RPMI7951 (cell line): Measurements from ENCODE around the gene NUP210. TPM values are rescaled to one million over a fixed set of nuclear protein-coding genes. Genes with fewer than 3 reads are reported as not detected.
"Not testable (repeated sequence)": the region's sequence is repeated elsewhere in the genome, so short reads cannot be mapped to it uniquely, and the experiment has no call there.

Experiments
- DNase-seq: peaks from one replicate; pipeline ENCODE4 v3.0.0-alpha.2; 2012; ENCODE audit warnings: low read depth
- total RNA-seq: library from RNA; depleted of rRNA; stranded (reverse); fragments of >200 nt; shearing (Covaris generic); gene quantifications from 2 replicates; pipeline ENCODE4 v1.2.3, GENCODE V29; 2014

NUP210 gene
- total RNA-seq, 1 experiment from 2014 or later: 0.24 TPM

DNA sequence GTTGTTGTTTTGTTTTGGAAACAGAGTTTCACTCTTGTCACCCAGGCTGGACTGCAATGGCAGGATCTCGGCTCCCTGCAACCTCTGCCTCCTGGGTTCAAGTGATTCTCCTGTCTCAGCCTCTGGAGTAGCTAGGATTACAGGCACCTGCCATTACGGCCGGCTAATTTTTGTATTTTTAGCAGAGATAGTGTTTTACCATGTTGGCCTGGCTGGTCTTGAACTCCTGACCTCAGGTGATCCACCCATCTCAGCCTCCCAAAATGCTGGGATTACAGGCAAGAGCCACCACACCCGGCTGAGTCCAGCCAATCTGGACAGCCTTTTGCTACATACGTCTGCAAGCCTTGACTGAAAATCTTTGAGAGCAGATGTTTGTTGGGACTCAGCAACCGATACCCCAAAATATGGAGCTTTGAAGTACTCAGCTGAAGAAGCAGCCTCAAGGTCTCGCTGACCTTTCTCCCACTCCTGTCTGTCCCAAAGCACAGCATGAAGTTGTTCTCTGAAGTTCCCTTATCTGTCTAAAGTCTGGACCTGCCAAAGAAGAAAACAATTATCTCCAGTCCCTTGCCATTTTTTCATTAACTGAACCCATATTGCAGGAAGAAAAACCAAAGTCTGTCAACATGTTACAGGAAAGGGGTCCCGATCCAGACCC is 9.6 kb upstream of the NUP210 start:
- DNase-seq: no peak

GRCh38 chr3:13428678-13429077 is 8.6 kb upstream of the NUP210 start:
- not testable (repeated sequence) for DNase-seq

GRCh38 chr3:13427662-13428603 is 7.8 kb upstream of the NUP210 start:
- DNase-seq: no peak

DNA sequence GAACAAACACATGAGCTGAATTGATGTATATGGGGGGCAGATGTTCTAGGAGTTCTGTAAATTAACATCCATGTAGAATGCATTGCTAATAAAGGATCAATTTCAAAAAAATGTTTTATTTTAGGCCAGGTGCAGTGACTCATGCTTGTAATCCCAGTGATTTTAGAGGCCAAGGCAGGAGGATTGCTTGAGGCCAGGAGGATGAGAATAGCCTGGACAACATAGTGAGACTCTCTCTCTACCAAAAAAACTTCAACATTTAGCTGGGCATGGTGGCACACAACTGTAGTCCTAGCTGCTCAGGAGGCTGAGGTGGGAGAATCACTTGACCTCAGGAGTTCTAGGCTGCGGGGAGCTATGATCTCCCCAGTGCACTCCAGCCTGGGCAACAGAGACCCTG is 6.5 kb upstream of the NUP210 start:
- no peak for DNase-seq

DNA sequence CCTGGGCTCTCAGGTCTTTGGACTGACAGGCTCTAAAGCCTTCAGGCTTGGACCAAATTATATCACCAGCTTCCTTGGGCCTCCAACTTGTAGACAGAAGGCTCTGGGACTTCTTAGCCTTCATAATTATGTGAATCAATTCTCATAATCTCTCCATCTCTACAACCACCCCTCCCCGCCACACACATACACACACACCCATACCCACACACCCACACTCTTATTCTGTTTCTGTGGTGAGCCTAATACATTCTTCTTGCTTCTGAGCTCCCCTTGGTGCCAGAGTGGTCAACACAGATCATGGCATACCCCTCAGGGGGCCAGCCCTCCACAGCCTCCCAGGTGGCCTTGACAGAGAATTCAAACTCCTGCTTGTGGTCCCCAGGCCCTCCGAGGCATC is 5.6 kb upstream of the NUP210 start:
- no peak for DNase-seq

DNA sequence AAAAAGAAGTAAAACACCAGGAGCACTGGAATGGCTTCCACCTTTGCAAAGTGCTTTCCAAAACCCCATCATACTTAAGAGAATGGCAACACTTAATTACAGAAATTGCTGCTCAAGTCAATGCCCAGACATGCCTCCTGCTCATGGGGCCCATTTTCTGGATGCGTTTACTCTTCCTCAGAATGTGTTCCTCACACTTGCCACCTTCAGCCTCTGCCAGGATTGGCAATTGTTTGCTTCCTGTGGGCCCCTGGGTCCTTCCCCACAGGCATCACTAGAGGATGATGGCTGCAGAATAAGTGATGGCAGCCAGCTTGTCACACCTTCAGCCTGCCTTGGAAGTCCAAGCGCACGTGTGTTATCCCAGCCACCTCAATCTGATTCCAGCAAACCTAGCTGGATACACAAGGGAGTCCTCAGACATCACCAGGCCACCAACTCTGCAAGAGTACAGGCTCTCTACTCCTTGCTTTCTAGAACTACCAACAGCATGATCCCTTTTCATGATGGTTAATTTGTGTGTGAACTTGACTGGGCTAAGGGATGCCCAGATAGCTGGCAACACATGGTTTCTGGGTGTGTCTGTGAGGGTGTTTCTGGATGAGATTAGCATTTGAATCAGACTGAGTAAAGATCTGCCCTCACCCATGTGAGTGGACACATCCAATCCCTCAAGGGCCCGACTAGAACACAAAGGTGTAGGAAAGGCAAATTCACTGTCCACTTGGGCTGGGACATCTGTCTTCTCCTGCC is 4.9 kb upstream of the NUP210 start:
- DNase-seq: no peak

DNA sequence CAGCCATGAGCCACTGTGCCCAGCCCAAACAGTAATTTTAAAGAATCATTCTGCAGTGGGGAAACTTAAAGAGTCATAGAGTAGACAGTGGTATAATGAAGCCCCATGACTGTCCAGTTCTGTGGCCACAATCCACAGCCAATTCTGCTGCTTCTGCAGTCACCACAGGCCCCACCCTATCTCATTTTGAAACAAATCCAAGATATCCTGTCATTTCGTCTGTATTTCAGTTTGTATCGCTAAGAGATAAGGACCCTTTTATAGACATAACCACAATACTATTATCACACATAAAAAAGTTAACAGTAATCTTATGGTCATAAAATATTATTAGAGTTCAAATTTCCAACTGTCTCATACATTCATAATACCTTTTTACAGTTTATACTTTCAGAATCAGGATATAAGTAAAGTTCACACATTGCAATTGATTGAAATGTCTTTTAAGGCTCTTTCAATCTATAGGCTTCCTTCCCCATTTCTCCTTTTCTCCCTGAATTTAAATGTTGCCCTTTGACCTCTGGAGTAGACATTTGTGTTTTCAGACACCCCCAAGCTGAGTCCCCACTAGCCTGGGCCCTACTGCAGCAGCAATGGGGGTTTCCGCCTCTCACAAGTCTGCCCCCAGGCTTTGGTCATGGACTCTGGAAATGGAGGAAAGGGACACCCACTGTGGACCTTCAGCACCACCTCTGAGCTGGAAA is 4.2 kb upstream of the NUP210 start:
- no peak for DNase-seq

DNA sequence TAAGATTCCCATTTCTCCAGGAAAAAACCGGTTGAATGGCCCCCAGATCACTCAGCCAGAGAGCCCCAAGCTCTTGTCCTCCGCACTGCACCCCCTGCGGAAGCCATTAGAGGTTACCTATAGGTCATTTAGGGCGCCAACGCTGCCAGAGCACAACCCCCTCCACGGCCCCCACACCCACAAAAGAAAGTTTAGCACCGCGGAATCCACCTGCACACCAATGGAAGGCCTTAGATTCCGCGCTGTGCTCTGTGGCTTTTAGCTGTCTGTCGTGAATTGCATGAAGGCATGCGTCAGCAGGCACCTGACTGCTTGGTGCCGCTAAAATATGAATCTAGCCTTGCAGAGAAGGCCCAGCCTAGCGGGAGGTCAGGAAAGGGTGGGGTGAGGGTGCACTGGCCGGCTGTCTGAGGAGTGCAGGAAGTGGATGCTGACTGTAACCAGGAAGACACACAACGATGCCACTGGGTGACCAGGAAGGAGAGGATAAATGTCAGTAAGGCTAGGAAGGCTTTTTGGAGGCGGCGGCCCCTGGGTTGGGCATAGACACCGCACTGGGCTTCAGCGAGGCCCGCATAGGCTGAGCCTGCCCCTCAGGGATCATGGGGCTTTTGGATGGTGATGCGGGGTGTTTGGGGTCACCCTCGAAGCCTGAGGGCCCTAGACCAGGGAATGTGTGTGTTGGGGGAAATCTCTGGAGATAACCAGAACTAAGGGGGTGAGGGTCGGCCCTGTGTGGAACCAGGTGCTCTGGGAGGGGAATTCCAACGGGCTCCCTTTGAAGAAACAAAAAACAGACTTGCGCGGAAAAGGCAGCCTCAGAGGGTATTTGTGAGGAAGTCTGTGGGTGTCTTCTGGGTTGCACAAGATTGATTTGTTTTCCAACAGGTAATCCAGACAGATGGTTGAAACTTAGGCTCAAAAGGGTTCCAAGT is 976 bp upstream of the NUP210 start:
- no peak for DNase-seq

GRCh38 chr3:13419505-13420044 is 547 bp downstream of the NUP210 start:
- DNase-seq: no peak

- DNase-seq: no peak
Observed at GRCh38 chr3:13417166-13417947, 2.8 kb downstream of the NUP210 start.

- DNase-seq: no peak
Observed at GRCh38 chr3:13415997-13416793, 3.9 kb downstream of the NUP210 start.

- no peak for DNase-seq
Observed at GRCh38 chr3:13415236-13415986, 4.7 kb downstream of the NUP210 start.

DNA sequence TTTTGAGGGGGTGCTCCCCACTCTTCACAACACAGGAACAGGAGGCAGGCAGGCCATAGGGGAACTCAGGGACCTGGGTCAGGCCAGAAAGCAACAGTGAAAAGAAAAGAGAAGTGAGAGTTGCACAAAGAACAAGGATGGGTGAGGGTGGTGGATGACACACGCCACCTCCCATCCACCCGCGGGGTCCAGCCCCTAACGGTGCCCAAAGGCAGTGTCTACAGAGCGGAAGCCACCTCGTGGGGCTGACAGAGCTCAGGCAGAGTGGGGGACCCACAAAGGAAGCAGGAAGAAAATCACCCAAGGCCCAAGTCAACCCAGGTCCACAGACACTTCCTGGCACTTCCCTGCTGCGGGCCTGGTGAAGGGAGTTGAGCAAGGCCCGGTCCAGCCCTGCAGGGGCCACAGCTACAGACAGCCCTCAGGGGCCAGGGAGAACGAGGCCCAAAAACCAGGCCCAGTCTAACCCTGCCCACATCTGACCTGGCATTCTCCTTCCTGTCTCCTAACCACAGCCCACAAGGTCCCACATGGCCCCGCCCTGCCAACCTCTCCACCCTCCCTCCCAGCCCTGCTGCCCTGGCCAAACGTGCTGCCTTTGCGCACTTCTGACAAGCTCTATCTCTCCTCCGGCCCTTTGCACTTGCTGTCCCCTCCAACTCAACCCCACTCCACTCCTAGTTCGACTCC is 5.9 kb downstream of the NUP210 start:
- DNase-seq: peak; percentile 6

DNA sequence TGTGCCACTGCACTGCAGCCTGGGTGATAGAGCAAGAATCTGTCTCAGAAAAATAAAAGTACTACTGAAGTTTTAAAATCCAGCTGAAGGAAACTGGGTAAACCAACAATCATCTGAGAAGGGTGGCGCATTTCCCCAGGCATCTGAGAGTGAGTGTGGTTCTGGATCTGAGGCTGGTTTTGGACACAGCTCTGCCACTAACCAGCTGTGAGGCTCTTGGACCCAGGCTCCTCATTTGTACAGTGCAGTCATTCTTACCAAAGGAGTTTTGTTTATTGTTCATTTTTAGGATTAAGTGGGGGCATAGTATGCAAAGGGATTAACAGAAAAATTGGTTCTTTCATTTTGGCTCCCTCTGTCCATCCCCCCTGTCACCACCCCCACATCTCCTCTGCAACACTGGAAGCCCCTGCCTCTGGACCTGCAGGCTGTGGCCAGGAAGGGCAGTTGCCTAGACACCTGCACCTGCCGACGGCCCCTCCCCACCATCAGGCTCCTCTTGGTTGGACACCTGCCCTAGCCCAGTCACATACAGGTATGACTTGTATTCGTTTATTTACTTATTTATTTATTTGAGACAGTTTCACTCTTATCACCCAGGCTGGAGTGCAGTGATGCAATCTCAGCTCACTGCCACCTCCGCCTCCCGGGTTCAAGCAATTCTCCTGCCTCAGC is 8.8 kb downstream of the NUP210 start:
- no peak for DNase-seq

GRCh38 chr3:13408890-13409289 is 11.2 kb downstream of the NUP210 start:
- DNase-seq: no peak

DNA sequence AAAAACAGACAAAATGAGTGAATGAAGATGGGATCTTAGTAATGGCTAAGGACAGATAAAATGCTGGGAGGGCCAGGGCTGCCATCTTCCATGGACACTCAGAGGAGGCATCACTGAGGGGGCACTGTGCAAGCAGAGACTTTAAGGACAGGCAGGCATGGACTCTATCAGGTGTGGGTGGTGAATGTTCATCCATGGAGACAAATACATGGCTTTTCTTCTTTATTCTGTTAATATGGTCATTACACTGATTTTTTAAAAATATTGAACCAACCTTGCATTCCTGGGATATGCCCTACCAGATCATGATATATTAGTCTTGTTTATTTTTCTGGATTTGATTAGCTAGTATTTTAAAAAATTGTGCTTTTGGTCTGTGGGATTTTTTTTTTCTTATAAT is 12.2 kb downstream of the NUP210 start:
- no peak for DNase-seq

DNA sequence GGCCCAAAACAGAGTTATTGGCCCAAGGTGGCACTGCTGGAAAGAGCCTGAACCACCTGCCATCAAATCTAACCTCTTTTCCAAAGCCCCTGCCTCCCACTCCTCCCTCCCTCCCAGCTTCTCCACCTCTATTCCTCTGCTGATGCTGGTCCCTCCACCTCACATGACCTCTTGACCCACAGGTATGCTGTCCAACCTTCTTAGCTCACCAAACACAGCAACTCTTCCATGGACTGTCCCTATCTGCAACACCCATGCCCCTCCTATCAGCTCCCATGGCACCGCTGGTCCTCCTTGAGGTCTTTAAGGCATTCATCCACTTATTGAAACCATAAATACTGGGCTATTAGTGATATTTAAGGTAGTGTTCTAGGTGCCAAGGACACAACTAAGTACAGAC is 12.6 kb downstream of the NUP210 start:
- no peak for DNase-seq
